Heart right ventricle (tissue), 16 donors: Measurements from ENCODE around the gene ADGRL3. TPM values are rescaled to one million over a fixed set of nuclear protein-coding genes. Genes with fewer than 3 reads are reported as not detected.

Experiments
- ATAC-seq, 8 donors: fragments of 200-7000 bp; cut with Tn5 transposase; one replicate each; pipeline ENCODE4 v1.9.1; 2020; ENCODE audit warnings: mild to moderate bottlenecking in 8 of 8, moderate library complexity in 8 of 8, moderate number of reproducible peaks in 1 of 8
- DNase-seq, 2 donors: peaks; one replicate each; pipeline ENCODE4 v3.0.0-alpha.2; 2020
- H3K27ac ChIP-seq, 10 donors: fragments of 200-600 bp; sonication (generic) in 2 of 10; one replicate each; pipeline versions ENCODE4 v1.5.0 to v1.8.0; 2020 to 2022; ENCODE audit warnings: mild to moderate bottlenecking in 3 of 10
- H3K27me3 ChIP-seq, 7 donors: fragments of 200-600 bp; one replicate each; pipeline ENCODE4 v1.8.0; 2021 to 2022; ENCODE audit warnings: mild to moderate bottlenecking in 2 of 7
- H3K36me3 ChIP-seq, 9 donors: fragments of 200-600 bp; sonication (generic) in 1 of 9; one replicate each; pipeline versions ENCODE4 v1.5.0 to v1.8.0; 2020 to 2022; ENCODE audit warnings: mild to moderate bottlenecking in 2 of 9
- H3K4me1 ChIP-seq, 9 donors: fragments of 200-600 bp; sonication (generic) in 1 of 9; one replicate each; pipeline versions ENCODE4 v1.5.0 to v1.8.0; 2020 to 2022; ENCODE audit warnings: mild to moderate bottlenecking in 4 of 9
- H3K4me3 ChIP-seq, 10 donors: fragments of 200-600 bp; sonication (generic) in 2 of 10; one replicate each; pipeline versions ENCODE4 v1.5.0 to v1.8.0; 2020 to 2022; ENCODE audit warnings: mild to moderate bottlenecking in 7 of 10, moderate library complexity in 2 of 10
- H3K9me3 ChIP-seq, 11 donors: fragments of 200-600 bp in 10 of 11; sonication (generic) in 2 of 11; one replicate each; pipeline versions ENCODE4 v1.5.0 to v1.8.0; 2013 to 2022; ENCODE audit warnings: mild to moderate bottlenecking in 2 of 11, control low read depth in 1 of 11, moderate library complexity in 1 of 11
- WGBS, 2 donors: extraction: QIAGEN DNeasy Blood & Tissue Kit; methylation state at CpG; one replicate each; pipeline ENCODE4 v1.1.7; 2013; ENCODE audit warnings: inconsistent platforms in 1 of 2; 5-methylcytosine and 5-hydroxymethylcytosine counted together
- intact Hi-C, 10 donors: fragments of 100-400 bp; cut with DNase I; formaldehyde crosslinking; loops; one replicate each; pipeline versions ENCODE4 v1.11.1 to v1.14.2; 2022
- polyA plus RNA-seq, 2 donors: library from polyadenylated mRNA; stranded (reverse); fragments of 200-250 nt; gene quantifications; one replicate each; pipeline ENCODE4 v1.2.3, GENCODE V29; 2013
- total RNA-seq, 10 donors: library from RNA; stranded (reverse); fragmentation: NEBNext Ultra II Directional in 3 of 10; extraction: Animal tissue kit (Norgen Biotek cat#: 25700) in 3 of 10; gene quantifications; one replicate each; pipeline versions ENCODE4 v1.2.1 to v1.2.4, GENCODE V29; 2021 to 2023
- TF ChIP-seq, protein P1 (sequence below), 9 donors: fragments of 200-600 bp; sonication (generic) in 2 of 9; IDR thresholded peaks; one replicate each; pipeline versions ENCODE4 v1.5.0 to v1.8.0; 2021 to 2022; ENCODE audit warnings: antibody characterized with exemption in 9 of 9, mild to moderate bottlenecking in 5 of 9, moderate library complexity in 1 of 9
- donor health status: Arrhythmogenic right ventricular cardiomyopathy.
- donor health status: ischemic (EF 13 %, LVEDD 7.1; RV severe dilation, severe dysfunction).
- donor health status: healthy with polysubstance abuse.
- donor health status: DM: no; HTN: yes; CAD: no.
- donor health status: DM: no; HTN: no; CAD: no.
- donor health status: ischemic (EF 25% LVEDD 6.9; RV normal size, moderate dysfunction).
- donor health status: ischemic (EF 25% LVEDD 5.7; RV mildly dilated, moderate dysfunction).
- donor health status: healthy.
- donor health status: DM: yes; HTN: yes; CAD: no.
- donor health status: Ischemic cardiomyopathy.
- donor health status: ischemic (EF 35%, LVEDD 5.7; RV mildly dilated, moderate dysfunction).
- donor health status: nonischemic (EF 11% LVEDD 7.7; RV severe dilation, severe dysfunction).
- donor health status: DM: yes; HTN: yes; CAD: no.
- donor health status: PGD.
- donor health status: ischemic (EF 29% LVEDD 5.4; RV normal size, mild dysfunction).
- donor health status: nonischemic (EF 23%, LVEDD 6.1; RV moderate dilation, normal function).

ADGRL3 gene
- total and polyA plus RNA-seq, 12 donors = 0.36 to 20.9 (median 4.6) TPM

DNA sequence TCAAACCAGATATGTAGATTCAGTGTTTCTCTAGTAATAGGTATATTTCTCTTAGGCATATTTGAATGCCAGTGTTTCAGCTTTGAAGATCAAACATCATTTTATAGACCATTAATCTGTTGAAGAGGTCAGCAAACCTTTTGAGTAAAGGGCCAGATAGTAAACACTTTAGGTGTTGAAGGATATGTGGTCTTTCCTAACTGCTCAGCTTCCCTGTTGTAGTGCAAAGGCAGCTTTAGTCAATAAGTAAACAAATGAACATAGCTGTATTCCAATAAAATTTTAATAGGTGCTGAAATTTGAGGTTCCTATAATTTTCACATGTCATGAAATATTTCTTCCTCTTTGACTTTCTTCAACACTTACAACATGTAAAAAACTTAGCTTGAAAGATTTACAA lies 201.6 kb downstream of the ADGRL3 start:
- Histone ChIP-seq H3K36me3 (no peaks in the 10 kb centered on the region), H3K4me3 (no peak overlapping the region), H3K9me3 (no peaks in the 10 kb centered on the region), H3K4me1 (no peaks in the 10 kb centered on the region), H3K27me3 (no peaks in the 10 kb centered on the region), H3K27ac (no peak overlapping the region)
- ATAC-seq (no peak), DNase-seq (no peak)
- intact Hi-C loops = no loop called here
- TF ChIP-seq, protein P1, sequence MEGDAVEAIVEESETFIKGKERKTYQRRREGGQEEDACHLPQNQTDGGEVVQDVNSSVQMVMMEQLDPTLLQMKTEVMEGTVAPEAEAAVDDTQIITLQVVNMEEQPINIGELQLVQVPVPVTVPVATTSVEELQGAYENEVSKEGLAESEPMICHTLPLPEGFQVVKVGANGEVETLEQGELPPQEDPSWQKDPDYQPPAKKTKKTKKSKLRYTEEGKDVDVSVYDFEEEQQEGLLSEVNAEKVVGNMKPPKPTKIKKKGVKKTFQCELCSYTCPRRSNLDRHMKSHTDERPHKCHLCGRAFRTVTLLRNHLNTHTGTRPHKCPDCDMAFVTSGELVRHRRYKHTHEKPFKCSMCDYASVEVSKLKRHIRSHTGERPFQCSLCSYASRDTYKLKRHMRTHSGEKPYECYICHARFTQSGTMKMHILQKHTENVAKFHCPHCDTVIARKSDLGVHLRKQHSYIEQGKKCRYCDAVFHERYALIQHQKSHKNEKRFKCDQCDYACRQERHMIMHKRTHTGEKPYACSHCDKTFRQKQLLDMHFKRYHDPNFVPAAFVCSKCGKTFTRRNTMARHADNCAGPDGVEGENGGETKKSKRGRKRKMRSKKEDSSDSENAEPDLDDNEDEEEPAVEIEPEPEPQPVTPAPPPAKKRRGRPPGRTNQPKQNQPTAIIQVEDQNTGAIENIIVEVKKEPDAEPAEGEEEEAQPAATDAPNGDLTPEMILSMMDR (IDR thresholded peaks at IDR 0.05) = no peak

DNA sequence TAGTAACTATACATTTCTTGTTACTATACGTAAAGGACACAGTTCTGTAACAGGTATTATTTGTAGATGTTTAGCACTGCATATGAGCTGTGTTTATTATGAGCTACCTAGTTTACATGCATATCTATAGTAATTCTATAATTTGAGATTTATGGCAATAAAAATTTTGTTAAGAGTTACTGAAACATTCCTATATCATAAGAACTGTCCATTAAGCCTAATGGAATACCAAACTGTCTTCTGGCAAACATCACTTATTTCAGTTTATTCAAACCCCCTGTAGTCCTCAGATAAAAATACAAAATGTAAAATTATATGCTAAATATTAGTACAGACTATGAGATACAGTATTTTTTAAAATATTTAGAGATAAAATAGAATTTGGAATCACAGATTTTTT lies 205.2 kb downstream of the ADGRL3 start:
- no peaks in the 10 kb centered on the region for H3K9me3 ChIP-seq
- WGBS, 2 donors = 93 to 94% methylated on average over 1 of the region's 1 CpG
- no peaks in the 10 kb centered on the region for H3K36me3 ChIP-seq
- no peaks in the 10 kb centered on the region for H3K4me1 ChIP-seq
- TF ChIP-seq, protein P1 (IDR thresholded peaks at IDR 0.05) = no peak
- DNase-seq = no peak
- H3K27me3 ChIP-seq = no peaks in the 10 kb centered on the region
- intact Hi-C loops = no loop called here
- ATAC-seq = no peak
- no peak overlapping the region for H3K4me3 ChIP-seq
- H3K27ac ChIP-seq = no peak overlapping the region

DNA sequence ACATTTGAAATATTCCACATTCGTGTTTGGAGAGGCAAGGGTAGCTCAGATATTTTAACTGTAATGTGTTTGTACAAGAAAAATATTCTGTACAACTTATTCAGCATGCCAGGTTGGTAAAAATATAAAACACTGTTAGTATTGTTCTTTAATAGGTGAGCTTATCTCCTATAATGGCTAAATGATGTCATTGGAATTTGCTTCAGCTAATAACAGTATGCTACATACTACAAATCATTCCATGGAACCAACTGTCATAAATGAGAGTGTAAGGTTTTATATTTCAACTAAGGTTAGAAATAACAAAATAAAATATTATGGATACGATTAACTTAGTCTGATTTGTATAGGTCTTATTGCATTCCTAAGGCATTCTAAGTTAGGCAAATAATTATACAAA lies 206.6 kb downstream of the ADGRL3 start:
- WGBS, 2 donors = 76% methylated on average over 2 of the region's 2 CpGs
- Histone ChIP-seq H3K27ac (no peak overlapping the region), H3K4me3 (no peak overlapping the region), H3K27me3 (no peaks in the 10 kb centered on the region), H3K36me3 (no peaks in the 10 kb centered on the region), H3K9me3 (no peaks in the 10 kb centered on the region), H3K4me1 (no peaks in the 10 kb centered on the region)
- ATAC-seq = no peak
- intact Hi-C loops = no loop called here
- TF ChIP-seq, protein P1 (IDR thresholded peaks at IDR 0.05) = no peak
- no peak for DNase-seq

DNA sequence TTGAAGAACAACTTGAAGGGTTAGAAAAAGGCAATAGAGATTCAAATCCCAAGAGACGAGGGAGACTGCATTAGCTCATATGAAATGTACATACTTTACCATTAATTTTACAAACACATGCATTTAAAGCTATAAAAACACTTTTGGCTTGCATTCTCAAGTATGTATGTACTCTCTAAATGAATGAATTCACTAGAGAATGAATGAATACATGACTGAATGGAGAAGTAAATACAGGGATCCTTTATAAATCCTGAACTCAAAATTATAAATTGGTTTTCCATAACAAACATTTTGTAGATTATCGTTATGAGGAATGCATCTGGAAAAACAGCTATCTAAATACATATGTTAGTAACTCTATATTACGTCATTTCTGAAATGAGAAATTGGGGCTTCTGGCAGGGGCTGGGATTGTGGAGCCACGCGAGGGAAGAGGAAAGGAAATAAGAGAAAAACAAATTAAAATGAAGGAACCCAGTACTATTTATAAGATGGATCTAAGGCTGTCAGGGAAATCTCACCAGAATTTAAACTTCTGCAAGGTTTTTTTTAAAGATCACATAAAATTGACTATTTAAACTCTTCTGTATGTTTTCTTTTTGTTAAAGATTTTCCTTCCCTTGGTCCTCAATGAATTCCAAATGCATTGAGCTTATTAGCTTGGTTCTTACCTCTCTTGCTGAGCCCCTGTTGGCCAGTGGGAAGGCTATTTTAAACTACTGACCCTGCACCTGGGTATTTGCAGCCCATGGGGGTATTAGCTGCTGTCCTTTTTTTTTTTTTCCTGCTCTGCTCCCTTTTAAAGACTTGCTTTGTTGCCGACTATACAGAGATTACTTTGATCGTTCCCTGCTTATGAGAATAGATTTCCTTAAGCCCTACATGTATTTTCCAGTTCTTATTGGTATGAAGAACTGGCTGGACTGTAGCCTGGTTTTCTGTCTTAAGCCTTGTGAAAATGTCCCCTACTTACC lies 207.8 kb downstream of the ADGRL3 start:
- H3K4me1 ChIP-seq = no peaks in the 10 kb centered on the region
- intact Hi-C loops = no loop called here
- H3K4me3 ChIP-seq = no peak overlapping the region
- H3K27ac ChIP-seq = no peak overlapping the region
- no peaks in the 10 kb centered on the region for H3K36me3 ChIP-seq
- TF ChIP-seq, protein P1 (IDR thresholded peaks at IDR 0.05) = no peak
- DNase-seq (no peak), ATAC-seq (no peak)
- WGBS, 2 donors = 69 to 70% methylated on average over 7 of the region's 7 CpGs
- no peaks in the 10 kb centered on the region for H3K27me3 ChIP-seq
- H3K9me3 ChIP-seq = no peaks in the 10 kb centered on the region
